Coronary artery (tissue), 2 donors: ENCODE data around the gene PPM1E.
"Not testable (repeated sequence)": the region's sequence is repeated elsewhere in the genome, so short reads cannot be mapped to it uniquely, and the experiment has no call there.

Source experiments
- DNase-seq: peaks from one replicate; pipeline ENCODE4 v3.0.0-alpha.2; 2017; ENCODE audit warnings: low spot score
- H3K27ac ChIP-seq, 2 donors: fragments of 200-600 bp; sonication (generic); one replicate each; pipeline ENCODE4 v1.5.1; 2016 to 2019
- H3K4me3 ChIP-seq: fragments of 200-600 bp; sonication (generic); 2 replicates; pipeline ENCODE4 v1.5.1; 2016; ENCODE audit warnings: mild to moderate bottlenecking, moderate library complexity
- CTCF ChIP-seq: fragments of 200-600 bp; sonication (generic); IDR thresholded peaks from one replicate; pipeline ENCODE4 v1.5.1; 2019; ENCODE audit warnings: antibody characterized with exemption

PPM1E gene

DNA sequence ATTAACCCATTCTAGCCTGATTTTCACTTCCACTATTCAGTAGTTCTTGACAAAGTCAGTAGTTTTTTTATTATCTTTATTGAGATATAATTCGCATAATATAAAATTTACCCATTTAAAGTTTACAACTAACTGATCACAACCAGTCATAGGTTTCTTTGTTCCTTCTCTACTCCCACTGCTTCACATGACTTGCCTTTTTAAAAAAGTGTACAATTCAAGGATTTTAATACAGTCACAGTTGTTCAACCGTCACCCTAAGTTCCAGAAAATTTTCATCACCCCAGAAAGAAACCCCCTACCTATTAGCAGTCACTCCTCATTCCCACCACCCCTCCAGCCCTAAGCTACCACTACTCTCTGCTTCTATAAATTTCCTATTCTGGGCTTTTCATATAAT, 188.5 kb downstream of the PPM1E start:
- Histone ChIP-seq H3K4me3 (no peak overlapping the region), H3K27ac (no peak overlapping the region)
- TF ChIP-seq CTCF: no peak
- no peak for DNase-seq

- DNase-seq: no peak
- no peak for TF ChIP-seq CTCF
- no peak overlapping the region for H3K4me3 ChIP-seq
- H3K27ac ChIP-seq: no peak overlapping the region
Measured at GRCh38 chr17:58947411-58947810, 191.8 kb downstream of the PPM1E start.

GRCh38 chr17:58947824-58948223, 192.2 kb downstream of the PPM1E start:
- H3K4me3 ChIP-seq: no peak overlapping the region
- TF ChIP-seq CTCF: no peak
- DNase-seq: no peak
- no peak overlapping the region for H3K27ac ChIP-seq

DNA sequence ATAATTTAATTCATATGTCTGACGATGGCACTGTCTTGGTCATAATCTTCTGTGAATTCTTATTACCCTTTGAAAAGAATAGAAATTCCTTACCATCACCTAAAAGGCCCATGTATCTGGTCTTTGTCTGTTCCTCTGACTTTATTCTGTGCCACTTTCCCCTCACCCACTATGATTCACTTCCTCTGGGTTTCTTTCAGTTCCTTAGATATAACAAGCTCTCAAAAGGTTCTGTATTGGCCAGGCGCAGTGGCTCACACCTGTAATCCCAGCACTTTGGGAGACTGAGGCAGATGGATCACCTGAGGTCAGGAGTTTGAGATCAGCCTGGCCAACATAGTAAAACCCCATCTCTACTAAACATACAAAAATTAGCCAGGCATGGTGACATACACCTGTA, 198.7 kb downstream of the PPM1E start:
- not testable (repeated sequence) for DNase-seq, H3K27ac ChIP-seq

GRCh38 chr17:58956997-58957724, 201.5 kb downstream of the PPM1E start:
- TF ChIP-seq CTCF: no peak
- H3K27ac ChIP-seq: no peak overlapping the region
- DNase-seq: no peak
- H3K4me3 ChIP-seq: no peak overlapping the region

More for the DNA sequence above, 198.7 kb downstream of the PPM1E start:
- not testable (repeated sequence) for H3K4me3 ChIP-seq

GRCh38 chr17:58957725-58958073, 202.0 kb downstream of the PPM1E start:
- H3K4me3 ChIP-seq, DNase-seq, H3K27ac ChIP-seq: not testable (repeated sequence)

DNA sequence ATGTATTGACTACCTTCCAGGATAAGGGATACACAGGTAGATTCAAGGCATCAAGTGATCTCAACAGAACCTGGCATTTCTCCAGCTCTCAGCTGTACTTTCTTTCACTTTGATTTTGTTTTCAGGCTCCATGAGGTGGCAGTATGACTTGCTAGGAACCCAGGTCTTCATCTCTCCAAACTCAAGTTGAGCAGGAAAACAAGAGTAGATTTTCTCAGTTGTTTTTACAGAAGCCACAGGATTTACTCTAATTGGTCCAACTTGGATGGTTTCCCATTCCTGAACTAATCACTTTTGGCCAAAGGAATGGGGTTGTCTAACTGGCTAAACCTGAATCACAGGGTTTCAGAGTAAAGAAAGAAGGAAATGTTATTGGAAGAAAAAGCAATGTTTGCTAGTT, 204.4 kb downstream of the PPM1E start:
- no peak for TF ChIP-seq CTCF
- H3K27ac ChIP-seq: no peak overlapping the region
- no peak for DNase-seq
- H3K4me3 ChIP-seq: no peak overlapping the region

- H3K27ac ChIP-seq: no peak overlapping the region
- TF ChIP-seq CTCF: no peak
- no peak for DNase-seq
- no peak overlapping the region for H3K4me3 ChIP-seq
Measured at GRCh38 chr17:58965221-58965620, 209.6 kb downstream of the PPM1E start.
